Pancreas (tissue), 10 donors: ENCODE data around the gene PLPP4. TPM values are rescaled to one million over a fixed set of nuclear protein-coding genes. Genes with fewer than 3 reads are reported as not detected.

ENCODE experiments used
- ATAC-seq, 4 donors: fragments of 200-7000 bp; cut with Tn5 transposase; one replicate each; pipeline versions ENCODE4 v1.8.0 to v1.9.1; 2020; ENCODE audit warnings: mild to moderate bottlenecking in 4 of 4, moderate library complexity in 4 of 4
- DNase-seq, 6 donors: peaks; one replicate each; pipeline ENCODE4 v3.0.0-alpha.2; 2020
- FAIRE-seq: peaks from 2 replicates; lab custom pipeline; 2012; peaks lifted over from hg19 to GRCh38; lab: Jason Lieb, UNC
- H3K27ac ChIP-seq, 4 donors: fragments of 200-600 bp; sonication (generic); 1 replicate in 3 of 4; 2 replicates in 1 of 4; pipeline versions ENCODE4 v1.5.0 to v1.8.0; 2020
- H3K27me3 ChIP-seq, 4 donors: fragments of 200-600 bp; one replicate each; pipeline ENCODE4 v1.8.0; 2021
- H3K36me3 ChIP-seq, 3 donors: fragments of 200-600 bp; sonication (generic) in 1 of 3; one replicate each; pipeline versions ENCODE4 v1.5.0 to v1.8.0; 2020 to 2021
- H3K4me1 ChIP-seq, 3 donors: fragments of 200-600 bp; one replicate each; pipeline ENCODE4 v1.8.0; 2021
- H3K4me3 ChIP-seq, 4 donors: fragments of 200-600 bp; sonication (generic) in 2 of 4; one replicate each; pipeline versions ENCODE4 v1.5.0 to v1.8.0; 2020 to 2021
- H3K9me3 ChIP-seq, 4 donors: fragments of 200-600 bp; one replicate each; pipeline ENCODE4 v1.8.0; 2021
- CTCF ChIP-seq, 4 donors: fragments of 200-600 bp; sonication (generic) in 3 of 4; IDR thresholded peaks; one replicate each; pipeline versions ENCODE4 v1.5.0 to v1.8.0; 2021; ENCODE audit warnings: antibody characterized with exemption in 4 of 4
- WGBS, 2 donors: extraction: QIAGEN DNeasy Blood & Tissue Kit; methylation state at CpG; one replicate each; pipeline ENCODE4 v1.1.7; 2013; 5-methylcytosine and 5-hydroxymethylcytosine counted together
- intact Hi-C, 3 donors: fragments of 100-400 bp; cut with DNase I; formaldehyde crosslinking; loops; one replicate each; pipeline versions ENCODE4 v1.11.1 to v1.14.2; 2022
- polyA plus RNA-seq, 2 donors: library from polyadenylated mRNA; stranded (reverse); fragments of 200-250 nt; gene quantifications; one replicate each; pipeline ENCODE4 v1.2.3, GENCODE V29; 2013
- total RNA-seq, 6 donors: library from RNA; stranded (reverse); fragmentation: NEBNext Ultra II Directional in 4 of 6; extraction: Animal tissue kit (Norgen Biotek cat#: 25700) in 4 of 6; gene quantifications; one replicate each; pipeline versions ENCODE4 v1.2.1 to v1.2.4, GENCODE V29; 2021 to 2023
- donor health status: healthy with polysubstance abuse.
- donor health status: DM: no; HTN: no; CAD: no; lungs with moderate emphysema.
- donor health status: DM: no; HTN: no; CAD: no.
- donor health status: control.
- donor health status: control.
- donor health status: Bipolar disorder and iron deficiency.
- donor health status: DM: yes; HTN: yes; CAD: no.
- donor health status: DM: no; HTN: no; CAD: no.
- donor health status: DM: no; HTN: no; CAD: no.
- donor health status: DM: yes; HTN: yes; CAD: no.

Gene PLPP4
- total and polyA plus RNA-seq, 8 donors: 0.07 to 1.7 (median 0.08) TPM; not detected in 5

DNA sequence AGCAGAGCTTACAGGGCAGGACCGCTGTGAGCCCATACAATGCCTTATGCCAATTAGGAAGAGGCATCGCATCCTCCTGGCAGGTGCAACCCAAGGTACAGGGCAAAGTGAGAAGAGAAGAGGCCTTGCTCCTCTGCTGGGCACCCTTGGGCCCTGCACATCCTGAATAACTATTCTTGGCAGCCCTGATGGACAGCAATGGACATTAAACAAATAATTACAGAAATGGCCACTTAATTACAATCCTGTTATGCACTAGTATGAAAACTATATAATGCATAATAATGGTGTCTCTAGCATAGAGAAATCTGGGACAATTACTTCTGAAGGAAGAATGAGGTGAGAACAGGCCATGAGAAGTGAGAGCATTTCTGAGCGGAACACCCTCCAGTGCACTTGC lies 83.5 kb downstream of the PLPP4 start:
- Histone ChIP-seq H3K27me3 (no peaks in the 10 kb centered on the region), H3K36me3 (no peaks in the 10 kb centered on the region), H3K9me3 (no peaks in the 10 kb centered on the region), H3K27ac (no peak overlapping the region), H3K4me3 (no peak overlapping the region), H3K4me1 (no peaks in the 10 kb centered on the region)
- WGBS, 2 donors: 93 to 94% methylated on average over 3 of the region's 3 CpGs
- FAIRE-seq (no peak), DNase-seq (no peak), ATAC-seq (no peak)
- no peak for TF ChIP-seq CTCF (IDR thresholded peaks at IDR 0.05)
- intact Hi-C loops: no loop called here

- intact Hi-C loops: no loop called here
- TF ChIP-seq CTCF (IDR thresholded peaks at IDR 0.05): no peak
- H3K4me3 ChIP-seq: no peak overlapping the region
- H3K9me3 ChIP-seq: no peaks in the 10 kb centered on the region
- ATAC-seq: no peak
- H3K36me3 ChIP-seq: no peaks in the 10 kb centered on the region
- 68 to 77% methylated on average over 4 of the region's 4 CpGs for WGBS, 2 donors
- H3K27me3 ChIP-seq: no peaks in the 10 kb centered on the region
- no peaks in the 10 kb centered on the region for H3K4me1 ChIP-seq
- no peak overlapping the region for H3K27ac ChIP-seq
- FAIRE-seq: no peak
- no peak for DNase-seq
Measured at GRCh38 chr10:120541984-120542383, 85.0 kb downstream of the PLPP4 start.

GRCh38 chr10:120542591-120542990 lies 85.6 kb downstream of the PLPP4 start:
- FAIRE-seq (no peak), DNase-seq (no peak), ATAC-seq (no peak)
- Histone ChIP-seq H3K4me3 (no peak overlapping the region), H3K4me1 (no peaks in the 10 kb centered on the region), H3K9me3 (no peaks in the 10 kb centered on the region), H3K36me3 (no peaks in the 10 kb centered on the region), H3K27ac (no peak overlapping the region), H3K27me3 (no peaks in the 10 kb centered on the region)
- WGBS, 2 donors: 71 to 73% methylated on average over 7 of the region's 7 CpGs
- intact Hi-C loops: no loop called here
- no peak for TF ChIP-seq CTCF (IDR thresholded peaks at IDR 0.05)

- Histone ChIP-seq H3K27ac (no peak overlapping the region), H3K4me1 (no peaks in the 10 kb centered on the region), H3K4me3 (no peak overlapping the region), H3K27me3 (no peaks in the 10 kb centered on the region), H3K9me3 (no peaks in the 10 kb centered on the region), H3K36me3 (no peaks in the 10 kb centered on the region)
- TF ChIP-seq CTCF (IDR thresholded peaks at IDR 0.05): no peak
- no peak for DNase-seq
- WGBS, 2 donors: 87 to 89% methylated on average over 2 of the region's 2 CpGs
- no peak for ATAC-seq
- intact Hi-C loops: no loop called here
- FAIRE-seq: no peak
Measured at GRCh38 chr10:120543291-120543690, 86.3 kb downstream of the PLPP4 start.

GRCh38 chr10:120548210-120548609 lies 91.2 kb downstream of the PLPP4 start:
- H3K36me3 ChIP-seq: no peaks in the 10 kb centered on the region
- FAIRE-seq (no peak), DNase-seq (no peak), ATAC-seq (no peak)
- 64 to 77% methylated on average over 4 of the region's 4 CpGs for WGBS, 2 donors
- no peak for TF ChIP-seq CTCF (IDR thresholded peaks at IDR 0.05)
- H3K27me3 ChIP-seq: peaks cover 0 to 4% (median 0%) of the 10 kb centered on the region in 4 donors
- H3K27ac ChIP-seq: no peak overlapping the region
- intact Hi-C loops: no loop called here
- no peaks in the 10 kb centered on the region for H3K4me1 ChIP-seq
- H3K9me3 ChIP-seq: no peaks in the 10 kb centered on the region
- H3K4me3 ChIP-seq: no peak overlapping the region
